RPMI7951 (cell line): ENCODE data around the gene INPP4B. TPM values are rescaled to one million over a fixed set of nuclear protein-coding genes. Genes with fewer than 3 reads are reported as not detected.

Experiments used
- DNase-seq: peaks from one replicate; pipeline ENCODE4 v3.0.0-alpha.2; 2012; ENCODE audit warnings: low read depth
- total RNA-seq: library from RNA; depleted of rRNA; stranded (reverse); fragments of >200 nt; shearing (Covaris generic); gene quantifications from 2 replicates; pipeline ENCODE4 v1.2.3, GENCODE V29; 2014

Gene INPP4B
- total RNA-seq, 1 experiment from 2014 or later, result 11.7 TPM

- DNase-seq, result no peak
Measured at GRCh38 chr4:142352712-142353111, 493.4 kb downstream of the INPP4B start.

- no peak for DNase-seq
Measured at GRCh38 chr4:142351958-142352357, 494.1 kb downstream of the INPP4B start.

- DNase-seq, result no peak
Measured at GRCh38 chr4:142350871-142351270, 495.2 kb downstream of the INPP4B start.

GRCh38 chr4:142348613-142349021 is 497.5 kb downstream of the INPP4B start:
- DNase-seq, result no peak

GRCh38 chr4:142347241-142347640 is 498.9 kb downstream of the INPP4B start:
- peak; percentile 37 for DNase-seq

- DNase-seq, result no peak
Measured at GRCh38 chr4:142345924-142346323, 500.2 kb downstream of the INPP4B start.

- DNase-seq, result no peak
Measured at GRCh38 chr4:142341268-142341667, 504.8 kb downstream of the INPP4B start.

- DNase-seq, result no peak
Measured at GRCh38 chr4:142339053-142339452, 507.0 kb downstream of the INPP4B start.

- DNase-seq, result no peak
Measured at GRCh38 chr4:142336251-142336934, 509.7 kb downstream of the INPP4B start.

GRCh38 chr4:142334931-142335330 is 511.2 kb downstream of the INPP4B start:
- no peak for DNase-seq

GRCh38 chr4:142331646-142332045 is 514.5 kb downstream of the INPP4B start:
- DNase-seq, result peak; percentile 35

GRCh38 chr4:142331132-142331531 is 515.0 kb downstream of the INPP4B start:
- DNase-seq, result peak; percentile 70

GRCh38 chr4:142330311-142330710 is 515.8 kb downstream of the INPP4B start:
- no peak for DNase-seq

- DNase-seq, result no peak
Measured at GRCh38 chr4:142329313-142329712, 516.8 kb downstream of the INPP4B start.

- no peak for DNase-seq
Measured at GRCh38 chr4:142326181-142326580, 519.9 kb downstream of the INPP4B start.

- no peak for DNase-seq
Measured at GRCh38 chr4:142324572-142324971, 521.5 kb downstream of the INPP4B start.

GRCh38 chr4:142322996-142323395 is 523.1 kb downstream of the INPP4B start:
- no peak for DNase-seq

GRCh38 chr4:142318280-142318679 is 527.8 kb downstream of the INPP4B start:
- DNase-seq, result no peak

- no peak for DNase-seq
Measured at GRCh38 chr4:142316913-142317312, 529.2 kb downstream of the INPP4B start.

GRCh38 chr4:142316025-142316424 is 530.1 kb downstream of the INPP4B start:
- no peak for DNase-seq

- DNase-seq, result no peak
Measured at GRCh38 chr4:142314686-142315085, 531.4 kb downstream of the INPP4B start.

- DNase-seq, result no peak
Measured at GRCh38 chr4:142314247-142314646, 531.9 kb downstream of the INPP4B start.

GRCh38 chr4:142312391-142312790 is 533.7 kb downstream of the INPP4B start:
- no peak for DNase-seq

- DNase-seq, result peak; percentile 4
Measured at GRCh38 chr4:142311916-142312315, 534.2 kb downstream of the INPP4B start.
